SK-N-SH (cell line): ENCODE results near the gene CCDC54. TPM values are rescaled to one million over a fixed set of nuclear protein-coding genes. Genes with fewer than 3 reads are reported as not detected.

Experiments used
- CTCF ChIA-PET: fragments of 300-600, 350-600 bp; formaldehyde crosslinking; extraction: SDS; loops from one replicate; lab custom pipeline; 2021; lab: Yijun Ruan, JAX
- POLR2A ChIA-PET: fragments of 350-600 bp; sonication (Branson Sonifier 250); formaldehyde crosslinking; extraction: SDS; loops from one replicate; lab custom pipeline; 2020; ENCODE audit warnings: antibody characterized with exemption, inconsistent platforms; lab: Yijun Ruan, JAX
- DNase-seq: peaks from one replicate; pipeline ENCODE4 v3.0.0; 2012
- H2AFZ ChIP-seq: fragments of 200-600 bp; sonication (generic); 2 replicates; pipeline ENCODE4 v1.8.1; 2016; ENCODE audit warnings: antibody characterized with exemption, mild to moderate bottlenecking, low read depth
- H3F3A ChIP-seq: fragments of 200-600 bp; sonication (generic); replicated peaks from 2 replicates; pipeline ENCODE3; 2016; ENCODE audit warnings: antibody characterized with exemption, mild to moderate bottlenecking; ENCODE audit not compliant: insufficient read depth
- H3K27ac ChIP-seq, 2 experiments: fragments of 200-500 bp in 1 of 2; fragments of 200-600 bp in 1 of 2; sonication (Bioruptor generic) in 1 of 2; sonication (generic), shearing (Covaris generic) in 1 of 2; 2 replicates each; pipeline versions ENCODE4 v1.5.1 to v1.6.1; 2014 to 2016; ENCODE audit warnings: low read depth in 2 of 2, inconsistent platforms in 1 of 2, low read length in 1 of 2, mild to moderate bottlenecking in 1 of 2, mixed read lengths in 1 of 2
- H3K27me3 ChIP-seq: fragments of 200-600 bp; sonication (generic), shearing (Covaris generic); 2 replicates; pipeline ENCODE4 v1.6.1; 2016; ENCODE audit warnings: mixed run types; ENCODE audit not compliant: insufficient read depth
- H3K36me3 ChIP-seq, 2 experiments: fragments of 200-500 bp in 1 of 2; fragments of 200-600 bp in 1 of 2; sonication (Bioruptor generic) in 1 of 2; sonication (generic) in 1 of 2; replicated peaks in 1 of 2; 2 replicates each; pipeline versions ENCODE3 to v1.5.1; 2014 to 2016; ENCODE audit warnings: low read length in 1 of 2, mild to moderate bottlenecking in 1 of 2; ENCODE audit not compliant: insufficient read depth in 2 of 2, control insufficient read depth in 1 of 2
- H3K4me1 ChIP-seq, 2 experiments: fragments of 200-500 bp in 1 of 2; fragments of 200-600 bp in 1 of 2; sonication (Bioruptor generic) in 1 of 2; sonication (generic), shearing (Covaris generic) in 1 of 2; 2 replicates each; pipeline versions ENCODE4 v1.5.1 to v1.6.1; 2014 to 2016; ENCODE audit warnings: low read depth in 1 of 2, low read length in 1 of 2, mixed run types in 1 of 2; ENCODE audit not compliant: insufficient read depth in 2 of 2, control insufficient read depth in 1 of 2
- H3K4me2 ChIP-seq: fragments of 200-600 bp; sonication (generic), shearing (Covaris generic); 2 replicates; pipeline ENCODE4 v1.6.1; 2017; ENCODE audit warnings: mixed run types
- H3K4me3 ChIP-seq, 2 experiments: fragments of 200-500 bp in 1 of 2; fragments of 200-600 bp in 1 of 2; sonication (Bioruptor generic) in 1 of 2; sonication (generic), shearing (Covaris generic) in 1 of 2; 2 replicates each; pipeline versions ENCODE4 v1.5.1 to v1.8.1; 2014 to 2016; ENCODE audit warnings: low read depth in 2 of 2, inconsistent platforms in 1 of 2, low read length in 1 of 2, mild to moderate bottlenecking in 1 of 2, mixed read lengths in 1 of 2, moderate library complexity in 1 of 2
- H3K79me2 ChIP-seq: fragments of 200-600 bp; sonication (generic); 2 replicates; pipeline ENCODE4 v1.8.1; 2017; ENCODE audit warnings: mild to moderate bottlenecking; ENCODE audit not compliant: insufficient read depth
- H3K9ac ChIP-seq: fragments of 200-600 bp; sonication (generic); 2 replicates; pipeline ENCODE4 v1.6.1; 2017; ENCODE audit warnings: mixed run types
- H3K9me2 ChIP-seq: fragments of 200-600 bp; sonication (generic); 2 replicates; pipeline ENCODE4 v1.6.1; 2017; ENCODE audit warnings: mixed run types
- H3K9me3 ChIP-seq: fragments of 200-600 bp; sonication (generic); 2 replicates; pipeline ENCODE4 v1.6.1; 2017; ENCODE audit warnings: mixed run types, mild to moderate bottlenecking, moderate library complexity
- H4K20me1 ChIP-seq: fragments of 200-600 bp; sonication (generic); 2 replicates; pipeline ENCODE4 v1.6.1; 2017; ENCODE audit warnings: mild to moderate bottlenecking, mixed run types; ENCODE audit not compliant: insufficient read depth
- CHD2 ChIP-seq: fragments of 150-350 bp; IDR thresholded peaks from 2 replicates; pipeline ENCODE4 v1.6.1; 2018; ENCODE audit warnings: low read length; ENCODE audit not compliant: partially characterized antibody
- CTCF ChIP-seq: fragments of 200-600 bp; sonication (generic); IDR thresholded peaks from 2 replicates; pipeline ENCODE4 v1.6.1; 2017; ENCODE audit warnings: antibody characterized with exemption, mild to moderate bottlenecking, moderate library complexity
- EP300 ChIP-seq, 2 experiments: IDR thresholded peaks; 2 replicates each; pipeline versions ENCODE4 v1.4.0 to v1.6.1; 2012; ENCODE audit warnings: borderline replicate concordance in 1 of 2, low read depth in 1 of 2, low read length in 1 of 2
- FOXM1 ChIP-seq: IDR thresholded peaks from 2 replicates; pipeline ENCODE4 v1.4.0; 2012; ENCODE audit warnings: low read depth, mild to moderate bottlenecking
- GABPA ChIP-seq: IDR thresholded peaks from 2 replicates; pipeline ENCODE4 v1.4.0; 2012; ENCODE audit warnings: low read depth, mild to moderate bottlenecking
- GATA2 ChIP-seq: sonication (generic); formaldehyde crosslinking; IDR thresholded peaks from 2 replicates; pipeline ENCODE4 v1.5.0; 2020; ENCODE audit warnings: mild to moderate bottlenecking, missing genetic modification reagents
- JUND ChIP-seq: IDR thresholded peaks from 2 replicates; pipeline ENCODE4 v1.4.0; 2012
- NFIC ChIP-seq: IDR thresholded peaks from 2 replicates; pipeline ENCODE4 v1.4.0; 2012; ENCODE audit warnings: borderline replicate concordance
- NRF1 ChIP-seq: IDR thresholded peaks from 2 replicates; pipeline ENCODE4 v1.6.1; 2012; ENCODE audit warnings: low read depth, mild to moderate bottlenecking, low read length
- PBX3 ChIP-seq: IDR thresholded peaks from 2 replicates; pipeline ENCODE4; 2012
- POLR2AphosphoS5 ChIP-seq: IDR thresholded peaks from 2 replicates; pipeline ENCODE4 v1.6.1; 2012; ENCODE audit warnings: low read depth, low read length
- RXRA ChIP-seq: IDR thresholded peaks from 2 replicates; pipeline ENCODE4 v1.4.0; 2012; ENCODE audit warnings: low read depth, mild to moderate bottlenecking, borderline replicate concordance
- TEAD4 ChIP-seq: IDR thresholded peaks from 2 replicates; pipeline ENCODE4 v1.4.0; 2012; ENCODE audit warnings: mild to moderate bottlenecking, borderline replicate concordance; ENCODE audit not compliant: insufficient read depth
- ZBTB33 ChIP-seq: IDR thresholded peaks from 2 replicates; pipeline ENCODE4 v1.4.0; 2012; ENCODE audit warnings: low read depth, borderline replicate concordance
- WGBS: methylation state at CpG from one replicate; pipeline ENCODE4 v1.1.6; 2017; ENCODE audit warnings: low lambda C conversion rate; 5-methylcytosine and 5-hydroxymethylcytosine counted together
- polyA plus RNA-seq, 3 experiments: library from polyadenylated mRNA; depleted of rRNA; stranded (reverse); fragments of >200 nt; gene quantifications; 2 replicates each; pipeline ENCODE4 v1.2.3, GENCODE V29; 2012

CCDC54 gene
- polyA plus RNA-seq, 1 of the 3 experiments (the other 2 are of a cell fraction): not detected

- Histone ChIP-seq H2AFZ (no peak overlapping the region), H3K4me1 (no peaks in the 10 kb centered on the region), H3K9ac (no peak overlapping the region), H3K4me2 (no peak overlapping the region), H3K27me3 (no peaks in the 10 kb centered on the region), H3F3A (no peaks in the 10 kb centered on the region), H4K20me1 (no peaks in the 10 kb centered on the region), H3K79me2 (no peaks in the 10 kb centered on the region), H3K9me2 (no peaks in the 10 kb centered on the region), H3K36me3 (no peaks in the 10 kb centered on the region), H3K9me3 (peaks cover 8% of the 10 kb centered on the region; the same call in 1 of the 2 replicates), H3K4me3 (no peak overlapping the region), H3K27ac (no peak overlapping the region)
- 67% methylated on average over 2 of the region's 2 CpGs for WGBS
- ChIA-PET CTCF (interaction anchor here (1.3 kb wide), 1 partner anchor 64 kb away, joined by 3 read pairs; no protein-coding TSS in a partner anchor), POLR2A (no interaction called here)
- TF ChIP-seq POLR2AphosphoS5: no peak
- TF ChIP-seq NFIC: no peak
- TF ChIP-seq CTCF: no peak
- TF ChIP-seq EP300 (IDR thresholded peaks at IDR 0.05; ENCODE audit: borderline replicate concordance in 1 of 2, low read depth in 1 of 2, low read length in 1 of 2): no peak
- no peak for DNase-seq
These were observed 20.5 kb upstream of the CCDC54 start for GRCh38 chr3:107356706-107357105.

GRCh38 chr3:107361633-107362032, 15.6 kb upstream of the CCDC54 start:
- no peak overlapping the region for H3K27ac ChIP-seq
- H3K9me2 ChIP-seq: no peaks in the 10 kb centered on the region
- no peaks in the 10 kb centered on the region for H3K79me2 ChIP-seq
- H3K27me3 ChIP-seq: no peaks in the 10 kb centered on the region
- H3K9ac ChIP-seq: no peak overlapping the region
- no peaks in the 10 kb centered on the region for H3K9me3 ChIP-seq
- no peaks in the 10 kb centered on the region for H4K20me1 ChIP-seq
- TF ChIP-seq GATA2 (CRISPR knock-in tag) (no peak), RXRA (no peak), TEAD4 (no peak), CHD2 (no peak), GABPA (no peak), PBX3 (no peak), FOXM1 (no peak), CTCF (no peak), NRF1 (no peak), JUND (no peak), ZBTB33 (no peak)
- ChIA-PET POLR2A (no interaction called here), CTCF (no interaction called here)
- no peak for DNase-seq
- no peak overlapping the region for H3K4me2 ChIP-seq
- H3K4me1 ChIP-seq: peaks cover 0 to 1% of the 10 kb centered on the region in 2 experiments; a peak in 1 of 4 replicates
- H2AFZ ChIP-seq: no peak overlapping the region
- H3K36me3 ChIP-seq: no peaks in the 10 kb centered on the region
- WGBS: 60% methylated on average over 3 of the region's 3 CpGs
- no peak overlapping the region for H3K4me3 ChIP-seq
- no peaks in the 10 kb centered on the region for H3F3A ChIP-seq
